Activated T-helper 1 cell treated with anti-CD3 and anti-CD28 coated beads, Interleukin-12 subunit alpha, Interleukin-12 subunit beta, Interleukin-2, Interleukin-4 antibody, amounts not matched to agents 30 ng/mL and 10 ng/mL and 1 ng/mL, durations not matched to agents 14 hours and 24 hours and 36 hours (primary cell): ENCODE results near the gene TKTL1. TPM values are rescaled to one million over a fixed set of nuclear protein-coding genes. Genes with fewer than 3 reads are reported as not detected.
"Not testable (repeated sequence)": the region's sequence is repeated elsewhere in the genome, so short reads cannot be mapped to it uniquely, and the experiment has no call there.

Source experiments
- DNase-seq: peaks from one replicate; pipeline ENCODE4 v3.0.0; 2021; ENCODE audit warnings: low spot score
- H3K27ac Mint-ChIP-seq: one replicate; pipeline ENCODE4 v1.8.0; 2021; ENCODE audit warnings: mild to moderate bottlenecking, mixed read lengths
- H3K27me3 Mint-ChIP-seq: one replicate; pipeline ENCODE4 v1.8.0; 2022; ENCODE audit warnings: mild to moderate bottlenecking, moderate library complexity, mixed read lengths; ENCODE audit not compliant: insufficient read depth
- H3K36me3 Mint-ChIP-seq: one replicate; pipeline ENCODE4 v1.8.0; 2021; ENCODE audit warnings: low read depth, mixed read lengths
- H3K4me1 Mint-ChIP-seq: one replicate; pipeline ENCODE4 v1.8.0; 2021; ENCODE audit warnings: low read depth, mixed read lengths
- H3K4me3 Mint-ChIP-seq: one replicate; pipeline ENCODE4 v1.8.0; 2021; ENCODE audit warnings: mild to moderate bottlenecking, moderate library complexity, mixed read lengths
- H3K9me3 Mint-ChIP-seq: one replicate; pipeline ENCODE4 v1.8.0; 2021; ENCODE audit warnings: mixed read lengths
- intact Hi-C: fragments of 100-400 bp; cut with micrococcal nuclease; formaldehyde crosslinking; loops from one replicate; pipeline ENCODE4 v1.15.1; 2024
- total RNA-seq: library from RNA; stranded (reverse); gene quantifications from 2 replicates; pipeline ENCODE4 v1.2.3, GENCODE V29; 2022

Gene TKTL1
- total RNA-seq, 1 donor from 2014 or later, result 0.34 TPM

DNA sequence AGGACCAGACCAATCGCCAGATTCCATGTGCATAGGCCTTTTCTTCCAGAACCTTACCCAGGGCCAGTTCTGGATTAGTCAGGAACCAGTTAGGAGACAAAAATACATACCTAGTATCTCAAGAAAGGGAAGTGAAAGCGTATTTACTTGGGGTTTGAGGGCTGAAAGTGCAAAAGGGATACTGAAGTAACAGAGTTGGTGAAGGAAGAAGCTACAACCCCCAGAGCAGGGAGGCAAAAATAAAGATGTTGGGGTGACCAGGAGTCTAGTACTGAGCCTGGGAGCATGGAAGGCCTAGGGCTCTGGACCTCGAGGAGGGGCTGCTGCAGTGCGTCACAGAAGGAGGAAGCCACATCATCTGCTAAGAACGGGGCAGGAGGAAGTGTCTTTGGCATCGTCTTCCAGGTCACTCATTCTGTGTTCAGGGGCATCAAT is 38.3 kb downstream of the TKTL1 start:
- Mint-ChIP-seq H3K36me3 (no peaks in the 10 kb centered on the region), H3K27me3 (no peaks in the 10 kb centered on the region), H3K9me3 (no peaks in the 10 kb centered on the region), H3K4me3 (peak overlapping the region; percentile 48), H3K4me1 (peaks cover 23% of the 10 kb centered on the region), H3K27ac (peak overlapping the region; percentile 92)
- DNase-seq, result no peak
- intact Hi-C loops, result no loop called here

DNA sequence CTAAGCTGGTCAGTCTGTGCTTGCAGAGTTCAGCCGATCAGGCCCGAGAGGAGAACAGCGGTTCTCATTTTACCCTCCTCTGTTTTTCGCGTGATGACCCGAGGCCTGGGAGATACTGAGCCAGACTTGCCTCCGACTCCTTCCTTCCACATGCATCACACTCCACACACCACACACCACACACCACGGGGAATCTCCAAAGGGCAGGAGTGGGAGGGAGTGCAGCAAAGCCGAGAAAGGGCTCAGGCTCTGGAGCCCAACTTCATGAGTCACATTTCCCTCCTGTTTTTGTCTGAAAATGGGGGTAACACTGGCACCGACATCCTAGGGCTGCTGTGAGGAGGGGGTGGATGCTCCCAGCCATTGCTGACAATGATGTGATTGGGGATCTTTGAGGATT is 38.9 kb downstream of the TKTL1 start:
- Mint-ChIP-seq H3K9me3 (no peaks in the 10 kb centered on the region), H3K27ac (peak overlapping the region; percentile 92), H3K36me3 (no peaks in the 10 kb centered on the region), H3K27me3 (no peaks in the 10 kb centered on the region), H3K4me3 (peak overlapping the region; percentile 42), H3K4me1 (peaks cover 23% of the 10 kb centered on the region)
- intact Hi-C loops, result no loop called here
- no peak for DNase-seq

GRCh38 chrX:154341399-154342298 is 46.1 kb downstream of the TKTL1 start:
- DNase-seq, H3K36me3 Mint-ChIP-seq, H3K27me3 Mint-ChIP-seq, H3K9me3 Mint-ChIP-seq, H3K4me3 Mint-ChIP-seq, H3K27ac Mint-ChIP-seq, intact Hi-C loops, H3K4me1 Mint-ChIP-seq: not testable (repeated sequence)

GRCh38 chrX:154343063-154343462 is 47.5 kb downstream of the TKTL1 start:
- H3K27me3 Mint-ChIP-seq, H3K4me3 Mint-ChIP-seq, H3K27ac Mint-ChIP-seq, DNase-seq, H3K9me3 Mint-ChIP-seq, H3K4me1 Mint-ChIP-seq, intact Hi-C loops, H3K36me3 Mint-ChIP-seq: not testable (repeated sequence)

- intact Hi-C loops, H3K4me3 Mint-ChIP-seq, H3K9me3 Mint-ChIP-seq, H3K27ac Mint-ChIP-seq, DNase-seq, H3K4me1 Mint-ChIP-seq, H3K36me3 Mint-ChIP-seq, H3K27me3 Mint-ChIP-seq: not testable (repeated sequence)
Observed at GRCh38 chrX:154343620-154344019, 48.0 kb downstream of the TKTL1 start.

- Mint-ChIP-seq H3K4me3 (no peak overlapping the region), H3K36me3 (peaks cover 13% of the 10 kb centered on the region), H3K4me1 (peaks cover 7% of the 10 kb centered on the region), H3K27ac (peak overlapping the region; percentile 18), H3K9me3 (no peaks in the 10 kb centered on the region), H3K27me3 (no peaks in the 10 kb centered on the region)
- DNase-seq, result no peak
- intact Hi-C loops, result no loop called here
Observed at GRCh38 chrX:154348114-154348531, 52.5 kb downstream of the TKTL1 start.

DNA sequence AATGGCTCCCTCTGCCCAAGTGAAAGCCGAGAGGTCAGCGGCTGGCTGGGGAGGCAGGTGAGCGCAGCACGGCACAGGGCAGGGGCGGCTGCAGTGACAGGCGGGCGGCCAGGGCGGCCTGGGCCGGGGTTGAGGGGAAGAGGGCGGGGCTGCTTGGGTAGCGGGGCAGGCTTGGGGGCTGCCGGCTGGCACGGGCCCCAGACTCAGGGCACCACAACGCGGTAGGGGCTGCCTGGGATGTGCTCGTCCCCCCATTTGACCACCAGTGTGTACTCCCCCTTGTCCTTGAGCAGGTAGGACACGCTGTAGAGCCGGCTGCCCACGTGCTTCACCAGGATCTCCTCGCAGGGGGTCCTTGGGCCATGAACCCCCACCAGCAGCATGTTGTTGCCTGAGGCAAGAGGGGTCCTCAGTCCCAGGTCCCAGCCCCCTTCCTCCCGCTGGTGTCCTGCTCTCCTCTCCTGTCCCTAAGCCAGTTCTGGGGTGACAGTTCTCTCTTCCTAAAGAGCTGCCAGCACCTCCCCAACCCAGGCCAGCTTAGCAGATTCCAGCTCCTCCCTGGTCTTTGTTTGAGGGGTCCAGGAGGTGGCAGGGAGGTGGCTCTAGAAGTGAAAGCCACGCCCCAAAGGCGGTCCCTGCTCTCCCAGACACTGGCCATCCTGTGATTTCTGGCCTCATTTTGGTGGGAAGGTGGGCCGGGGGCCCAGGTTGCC is 53.2 kb downstream of the TKTL1 start:
- Mint-ChIP-seq H3K36me3 (peaks cover 13% of the 10 kb centered on the region), H3K9me3 (no peaks in the 10 kb centered on the region), H3K4me3 (no peak overlapping the region), H3K27me3 (no peaks in the 10 kb centered on the region), H3K4me1 (peaks cover 7% of the 10 kb centered on the region), H3K27ac (peak overlapping the region; percentile 23)
- intact Hi-C loops, result no loop called here
- DNase-seq, result no peak

DNA sequence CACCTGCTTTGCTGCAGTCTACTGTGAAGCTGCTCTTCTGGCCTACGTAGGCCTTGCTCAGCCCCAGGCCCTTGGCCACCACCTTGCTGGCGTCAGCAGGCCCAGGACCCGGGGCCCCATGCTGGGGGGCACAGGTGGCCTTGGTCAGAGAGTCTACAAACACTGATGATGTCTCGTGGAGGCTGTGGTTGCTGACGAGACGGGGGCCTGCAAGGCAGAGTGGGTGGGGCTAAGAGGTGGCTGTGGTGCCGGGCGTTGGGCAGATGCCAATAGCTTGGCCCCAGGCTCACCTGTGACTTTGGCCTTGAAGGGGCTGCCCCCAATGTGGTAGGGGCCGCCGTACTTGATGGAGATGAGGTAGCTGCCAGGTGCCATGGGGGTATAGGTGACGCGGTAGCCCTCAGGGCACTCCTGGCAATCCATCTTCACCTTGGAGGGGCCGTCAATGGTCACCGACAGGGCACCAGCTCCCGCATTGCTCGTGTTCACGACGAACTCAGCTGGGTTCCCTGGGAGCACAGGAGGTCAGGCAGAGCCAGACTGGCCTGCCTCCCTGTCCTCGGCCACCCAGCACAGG is 53.9 kb downstream of the TKTL1 start:
- Mint-ChIP-seq H3K36me3 (peaks cover 13% of the 10 kb centered on the region), H3K4me3 (no peak overlapping the region), H3K27me3 (no peaks in the 10 kb centered on the region), H3K27ac (no peak overlapping the region), H3K9me3 (no peaks in the 10 kb centered on the region), H3K4me1 (peaks cover 7% of the 10 kb centered on the region)
- intact Hi-C loops, result no loop called here
- DNase-seq, result no peak

GRCh38 chrX:154349979-154350378 is 54.4 kb downstream of the TKTL1 start:
- Mint-ChIP-seq H3K4me3 (no peak overlapping the region), H3K36me3 (peaks cover 13% of the 10 kb centered on the region), H3K27me3 (no peaks in the 10 kb centered on the region), H3K9me3 (no peaks in the 10 kb centered on the region), H3K27ac (no peak overlapping the region), H3K4me1 (peaks cover 7% of the 10 kb centered on the region)
- intact Hi-C loops, result no loop called here
- DNase-seq, result no peak

- Mint-ChIP-seq H3K4me3 (no peak overlapping the region), H3K27ac (no peak overlapping the region), H3K27me3 (no peaks in the 10 kb centered on the region), H3K4me1 (peaks cover 7% of the 10 kb centered on the region), H3K9me3 (no peaks in the 10 kb centered on the region), H3K36me3 (peaks cover 13% of the 10 kb centered on the region)
- DNase-seq, result no peak
- intact Hi-C loops, result no loop called here
Observed at GRCh38 chrX:154350429-154351182, 55.0 kb downstream of the TKTL1 start.

GRCh38 chrX:154351183-154352011 is 55.8 kb downstream of the TKTL1 start:
- H3K27ac Mint-ChIP-seq, result no peak overlapping the region
- no peak overlapping the region for H3K4me3 Mint-ChIP-seq
- no peak for DNase-seq
- H3K27me3 Mint-ChIP-seq, result no peaks in the 10 kb centered on the region
- intact Hi-C loops, result no loop called here
- no peaks in the 10 kb centered on the region for H3K9me3 Mint-ChIP-seq
- H3K4me1 Mint-ChIP-seq, result peaks cover 7% of the 10 kb centered on the region
- H3K36me3 Mint-ChIP-seq, result peaks cover 15% of the 10 kb centered on the region

GRCh38 chrX:154352012-154352401 is 56.4 kb downstream of the TKTL1 start:
- Mint-ChIP-seq H3K4me3 (no peak overlapping the region), H3K36me3 (peaks cover 15% of the 10 kb centered on the region), H3K4me1 (peaks cover 6% of the 10 kb centered on the region), H3K9me3 (no peaks in the 10 kb centered on the region), H3K27me3 (no peaks in the 10 kb centered on the region), H3K27ac (peak overlapping the region; percentile 48)
- DNase-seq, result no peak
- intact Hi-C loops, result no loop called here
